H9 (cell line): ENCODE results near the gene BCL2L15. TPM values are rescaled to one million over a fixed set of nuclear protein-coding genes. Genes with fewer than 3 reads are reported as not detected.
A peak's percentile ranks its signal among the peaks of the same experiment; 100 is the strongest.

ENCODE experiments used
- DNase-seq: peaks from one replicate; pipeline ENCODE4 v3.0.0-alpha.2; 2017
- H2AFZ ChIP-seq: one replicate; pipeline ENCODE4 v1.6.1; 2013; ENCODE audit warnings: mild to moderate bottlenecking, low read length, control low read depth, moderate library complexity
- H2AK5ac ChIP-seq: 2 replicates; pipeline ENCODE4 v1.6.1; 2013; ENCODE audit warnings: low read length, control low read depth, mixed read lengths; ENCODE audit not compliant: insufficient read length
- H2BK120ac ChIP-seq: one replicate; pipeline ENCODE4 v1.6.1; 2013; ENCODE audit warnings: low read depth, mild to moderate bottlenecking, low read length, control low read depth, inconsistent platforms; ENCODE audit not compliant: poor library complexity, severe bottlenecking
- H2BK12ac ChIP-seq: 2 replicates; pipeline ENCODE4 v1.6.1; 2013; ENCODE audit warnings: low read length, control low read depth, mixed read lengths, low read depth; ENCODE audit not compliant: insufficient read length
- H2BK15ac ChIP-seq: 2 replicates; pipeline ENCODE4 v1.6.1; 2013; ENCODE audit warnings: low read depth, low read length, control low read depth
- H2BK20ac ChIP-seq: one replicate; pipeline ENCODE4 v1.6.1; 2013; ENCODE audit warnings: low read depth, mild to moderate bottlenecking, low read length, control low read depth, inconsistent platforms; ENCODE audit not compliant: poor library complexity, severe bottlenecking
- H2BK5ac ChIP-seq: 2 replicates; pipeline ENCODE4 v1.6.1; 2013; ENCODE audit warnings: low read length, control low read depth, mixed read lengths; ENCODE audit not compliant: insufficient read length
- H3K14ac ChIP-seq: 2 replicates; pipeline ENCODE4 v1.6.1; 2013; ENCODE audit warnings: low read length, control low read depth; ENCODE audit not compliant: insufficient read depth
- H3K18ac ChIP-seq: 2 replicates; pipeline ENCODE4 v1.6.1; 2013; ENCODE audit warnings: low read depth, mild to moderate bottlenecking, mixed read lengths, low read length, control low read depth; ENCODE audit not compliant: insufficient read length
- H3K23ac ChIP-seq: 2 replicates; pipeline ENCODE4 v1.6.1; 2013; ENCODE audit warnings: low read length, control low read depth, mixed read lengths, low read depth; ENCODE audit not compliant: insufficient read length
- H3K23me2 ChIP-seq: 2 replicates; pipeline ENCODE4 v1.6.1; 2013; ENCODE audit warnings: low read depth, mild to moderate bottlenecking, mixed read lengths, low read length, control low read depth; ENCODE audit not compliant: insufficient read length, poor library complexity, severe bottlenecking
- H3K27ac ChIP-seq: 2 replicates; pipeline ENCODE4 v1.5.1; 2013; ENCODE audit warnings: low read length, control low read depth, mixed read lengths, low read depth; ENCODE audit not compliant: insufficient read length
- H3K27me3 ChIP-seq: 2 replicates; pipeline ENCODE4 v1.6.1; 2013; ENCODE audit warnings: low read length, control low read depth, inconsistent platforms; ENCODE audit not compliant: insufficient read depth
- H3K4ac ChIP-seq: 2 replicates; pipeline ENCODE4 v1.6.1; 2013; ENCODE audit warnings: low read depth, mild to moderate bottlenecking, control low read depth, inconsistent platforms, low read length, moderate library complexity
- H3K4me1 ChIP-seq: 2 replicates; pipeline ENCODE4 v1.6.1; 2013; ENCODE audit warnings: low read length, control low read depth, inconsistent platforms; ENCODE audit not compliant: insufficient read depth
- H3K4me2 ChIP-seq: 2 replicates; pipeline ENCODE4 v1.6.1; 2013; ENCODE audit warnings: low read length, control low read depth, mixed read lengths; ENCODE audit not compliant: insufficient read length, insufficient read depth
- H3K56ac ChIP-seq: 2 replicates; pipeline ENCODE4 v1.6.1; 2013; ENCODE audit warnings: low read depth, mild to moderate bottlenecking, mixed read lengths, low read length, control low read depth; ENCODE audit not compliant: insufficient read length
- H3K79me1 ChIP-seq: 2 replicates; pipeline ENCODE4 v1.6.1; 2013; ENCODE audit warnings: low read depth, mild to moderate bottlenecking, moderate library complexity, low read length, control low read depth, inconsistent platforms; ENCODE audit not compliant: insufficient read depth, poor library complexity, severe bottlenecking
- H3K79me2 ChIP-seq: 2 replicates; pipeline ENCODE4 v1.6.1; 2013; ENCODE audit warnings: low read length, control low read depth, inconsistent platforms; ENCODE audit not compliant: insufficient read depth
- H3K9ac ChIP-seq: 2 replicates; pipeline ENCODE4 v1.6.1; 2013; ENCODE audit warnings: low read length, control low read depth, mixed read lengths; ENCODE audit not compliant: insufficient read length; ENCODE audit errors: extremely low read depth
- H3K9me3 ChIP-seq: one replicate; pipeline ENCODE4 v1.6.1; 2013; ENCODE audit warnings: low read depth, low read length, inconsistent platforms; ENCODE audit not compliant: control insufficient read depth
- H3T11ph ChIP-seq: one replicate; pipeline ENCODE4 v1.6.1; 2013; ENCODE audit warnings: mild to moderate bottlenecking, low read length, control low read depth, inconsistent platforms
- H4K20me1 ChIP-seq: one replicate; pipeline ENCODE4 v1.6.1; 2013; ENCODE audit not compliant: control insufficient read depth, insufficient read length, insufficient read depth
- H4K5ac ChIP-seq: 2 replicates; pipeline ENCODE4 v1.6.1; 2013; ENCODE audit warnings: low read depth, mild to moderate bottlenecking, mixed read lengths, low read length, control low read depth; ENCODE audit not compliant: insufficient read length
- H4K8ac ChIP-seq: replicated peaks from 2 replicates; pipeline ENCODE4 v1.6.1; 2013; ENCODE audit warnings: low read length, control low read depth, mixed read lengths, low read depth; ENCODE audit not compliant: insufficient read length
- H4K91ac ChIP-seq: 2 replicates; pipeline ENCODE4 v1.6.1; 2013; ENCODE audit warnings: low read depth, mild to moderate bottlenecking, moderate library complexity, mixed read lengths, low read length, control low read depth; ENCODE audit not compliant: insufficient read length
- H3K27ac Mint-ChIP-seq, 3 experiments: 2 replicates in 2 of 3; 3 replicates in 1 of 3; pipeline ENCODE4 v1.8.0; 2020 to 2021; ENCODE audit warnings: mixed read lengths in 3 of 3, mild to moderate bottlenecking in 1 of 3, moderate library complexity in 1 of 3
- H3K27me3 Mint-ChIP-seq: 2 replicates; pipeline ENCODE4 v1.8.0; 2021; ENCODE audit warnings: low read depth, mild to moderate bottlenecking, moderate library complexity, mixed read lengths
- H3K36me3 Mint-ChIP-seq, 3 experiments: 2 replicates in 2 of 3; 3 replicates in 1 of 3; pipeline ENCODE4 v1.8.0; 2020 to 2021; ENCODE audit warnings: low read depth in 3 of 3, mixed read lengths in 3 of 3; ENCODE audit not compliant: insufficient read depth in 1 of 3
- H3K4me1 Mint-ChIP-seq, 2 experiments: 2 replicates each; pipeline ENCODE4 v1.8.0; 2020; ENCODE audit warnings: mixed read lengths in 2 of 2
- H3K4me3 Mint-ChIP-seq, 2 experiments: 2 replicates in 1 of 2; 3 replicates in 1 of 2; pipeline ENCODE4 v1.8.0; 2020 to 2021; ENCODE audit warnings: mild to moderate bottlenecking in 2 of 2, mixed read lengths in 2 of 2, moderate library complexity in 1 of 2
- H3K9me3 Mint-ChIP-seq, 2 experiments: 2 replicates in 1 of 2; 3 replicates in 1 of 2; pipeline ENCODE4 v1.8.0; 2020; ENCODE audit warnings: mild to moderate bottlenecking in 2 of 2, mixed read lengths in 2 of 2, moderate library complexity in 1 of 2
- WGBS: extraction: QIAGEN DNeasy Blood & Tissue Kit; methylation state at CpG from one replicate; pipeline ENCODE4 v1.1.7; 2013; ENCODE audit warnings: missing lambda C conversion rate, low lambda C conversion rate, mixed read lengths; ENCODE audit not compliant: insufficient read length; ENCODE audit errors: extremely low coverage; 5-methylcytosine and 5-hydroxymethylcytosine counted together
- total RNA-seq: library from RNA; stranded (reverse); gene quantifications from 2 replicates; pipeline ENCODE4 v1.2.1, GENCODE V29; 2021
- TF ChIP-seq, protein P1 (sequence below): fragments of 200-600 bp; sonication (generic); conservative IDR thresholded peaks from 3 replicates; pipeline ENCODE4 v1.8.0; 2021; ENCODE audit warnings: antibody characterized with exemption, mild to moderate bottlenecking

Gene BCL2L15
- total RNA-seq, 1 experiment from 2014 or later: 0.22 TPM

DNA sequence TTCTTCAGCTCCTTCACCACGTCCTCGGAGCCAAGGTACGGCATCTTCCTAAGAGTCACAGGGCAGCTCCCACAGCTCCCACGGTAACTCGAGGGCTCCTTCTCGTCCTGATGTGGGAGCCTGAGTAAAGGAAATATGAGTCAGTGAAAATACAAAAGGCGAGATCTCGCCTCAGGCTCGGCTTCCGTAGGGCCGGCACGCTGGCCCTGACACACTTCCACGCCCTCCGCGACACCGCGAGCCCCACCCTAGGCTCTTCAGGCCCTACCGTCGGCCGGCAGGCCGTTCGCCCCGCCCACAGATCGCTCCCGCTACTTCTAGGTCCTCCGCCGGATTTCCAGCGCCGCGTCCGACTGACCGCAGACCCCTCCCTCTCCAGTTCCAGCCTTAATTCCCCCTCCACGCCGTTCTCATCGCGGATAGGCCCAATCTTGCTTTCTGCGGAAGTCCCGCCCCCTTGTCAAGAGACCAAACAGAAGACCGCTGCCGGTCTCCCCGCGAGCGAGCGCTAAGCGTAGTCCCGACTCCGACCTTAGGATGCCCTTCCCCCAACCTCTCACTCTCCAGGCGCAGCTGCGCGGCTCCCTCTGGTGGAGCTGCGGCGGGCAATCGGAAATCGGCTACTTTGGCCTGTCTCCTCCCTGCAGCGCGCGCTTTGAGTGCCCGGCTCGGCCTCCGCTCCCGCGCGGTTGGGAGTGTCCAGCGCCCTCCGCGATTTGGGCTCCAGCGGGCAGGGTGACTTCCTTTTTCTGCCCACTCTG lies 17.5 kb upstream of the BCL2L15 start, which contains the start of the genes AP4B1 and DCLRE1B:
Gene AP4B1, minus strand, starts transcription at position 126 of the 761 bp plus-strand sequence. Its CDS starts 82 bp downstream, at position 44.
Gene DCLRE1B, plus strand, starts transcription at position 653 of the 761 bp plus-strand sequence. CDS start 261 bp downstream, outside the sequence.
- peaks cover 0 to 26% (median 19%) of the 10 kb centered on the region in 3 experiments; a peak in 5 of 7 replicates for H3K36me3 Mint-ChIP-seq
- H3K4me1 ChIP-seq: no peaks in the 10 kb centered on the region
- no peak within 1 kb of the TSS for H2BK20ac ChIP-seq
- no peak within 1 kb of the TSS for H3K4ac ChIP-seq
- no peak within 1 kb of the TSS for H3K27ac ChIP-seq
- no peaks in the 10 kb centered on the region for H3K79me2 ChIP-seq
- no peak within 1 kb of the TSS for H4K5ac ChIP-seq
- peak within 1 kb of the TSS; percentile 56 for H3K9ac ChIP-seq
- H3K18ac ChIP-seq: peak within 1 kb of the TSS; percentile 27
- peak within 1 kb of the TSS; percentile 94 to 96 for H3K4me3 Mint-ChIP-seq
- no peak within 1 kb of the TSS for H4K8ac ChIP-seq
- no peaks in the 10 kb centered on the region for H3K27me3 Mint-ChIP-seq
- TF ChIP-seq, protein P1, sequence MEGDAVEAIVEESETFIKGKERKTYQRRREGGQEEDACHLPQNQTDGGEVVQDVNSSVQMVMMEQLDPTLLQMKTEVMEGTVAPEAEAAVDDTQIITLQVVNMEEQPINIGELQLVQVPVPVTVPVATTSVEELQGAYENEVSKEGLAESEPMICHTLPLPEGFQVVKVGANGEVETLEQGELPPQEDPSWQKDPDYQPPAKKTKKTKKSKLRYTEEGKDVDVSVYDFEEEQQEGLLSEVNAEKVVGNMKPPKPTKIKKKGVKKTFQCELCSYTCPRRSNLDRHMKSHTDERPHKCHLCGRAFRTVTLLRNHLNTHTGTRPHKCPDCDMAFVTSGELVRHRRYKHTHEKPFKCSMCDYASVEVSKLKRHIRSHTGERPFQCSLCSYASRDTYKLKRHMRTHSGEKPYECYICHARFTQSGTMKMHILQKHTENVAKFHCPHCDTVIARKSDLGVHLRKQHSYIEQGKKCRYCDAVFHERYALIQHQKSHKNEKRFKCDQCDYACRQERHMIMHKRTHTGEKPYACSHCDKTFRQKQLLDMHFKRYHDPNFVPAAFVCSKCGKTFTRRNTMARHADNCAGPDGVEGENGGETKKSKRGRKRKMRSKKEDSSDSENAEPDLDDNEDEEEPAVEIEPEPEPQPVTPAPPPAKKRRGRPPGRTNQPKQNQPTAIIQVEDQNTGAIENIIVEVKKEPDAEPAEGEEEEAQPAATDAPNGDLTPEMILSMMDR: peak; percentile 50; the same call in 2 of the 3 replicates
- no peaks in the 10 kb centered on the region for H3K9me3 Mint-ChIP-seq
- H3K27me3 ChIP-seq: no peaks in the 10 kb centered on the region
- peaks cover 11% of the 10 kb centered on the region for H3K23me2 ChIP-seq
- no peak within 1 kb of the TSS for H4K91ac ChIP-seq
- H3K9me3 ChIP-seq: no peaks in the 10 kb centered on the region
- H3K14ac ChIP-seq: no peak within 1 kb of the TSS
- H3K56ac ChIP-seq: no peak within 1 kb of the TSS
- WGBS: no CpG with 5 or more reads among the region's 67 CpGs
- DNase-seq: peak; percentile 99
- no peak within 1 kb of the TSS for H2BK120ac ChIP-seq
- peak within 1 kb of the TSS; percentile 79 for H3K4me2 ChIP-seq
- H2AFZ ChIP-seq: no peak within 1 kb of the TSS
- no peaks in the 10 kb centered on the region for H4K20me1 ChIP-seq
- H3K79me1 ChIP-seq: no peaks in the 10 kb centered on the region
- H2BK12ac ChIP-seq: no peak within 1 kb of the TSS
- H2BK5ac ChIP-seq: no peak within 1 kb of the TSS
- H3K27ac Mint-ChIP-seq: peak within 1 kb of the TSS; percentile 97 to 98 (median 98)
- H3K4me1 Mint-ChIP-seq: peaks cover 11% of the 10 kb centered on the region in 2 experiments
- H2BK15ac ChIP-seq: no peak within 1 kb of the TSS
- no peak within 1 kb of the TSS for H3T11ph ChIP-seq
- no peak within 1 kb of the TSS for H2AK5ac ChIP-seq
- no peak within 1 kb of the TSS for H3K23ac ChIP-seq
